Spleen (tissue), 7 donors: ENCODE data around the gene SMO.

ENCODE experiments used
- CTCF ChIP-seq, 11 experiments: fragments of 200-600 bp in 7 of 11; fragments of 450-650 bp in 4 of 11; sonication (generic) in 4 of 11; IDR thresholded peaks in 8 of 11; conservative IDR thresholded peaks in 3 of 11; 1 replicate in 7 of 11; 2 replicates in 4 of 11; pipeline versions ENCODE4 v1.4.0 to v1.8.0; 2016 to 2021; ENCODE audit warnings: antibody characterized with exemption in 11 of 11, inconsistent platforms in 4 of 11, mild to moderate bottlenecking in 1 of 11
- POLR2A ChIP-seq, 3 donors: fragments of 450-650 bp; IDR thresholded peaks; one replicate each; pipeline ENCODE4 v1.5.1; 2017; ENCODE audit warnings: antibody characterized with exemption in 3 of 3, mild to moderate bottlenecking in 1 of 3
- POLR2AphosphoS5 ChIP-seq, 3 donors: sonication (generic); formaldehyde crosslinking; IDR thresholded peaks; one replicate each; pipeline ENCODE4 v1.5.1; 2017; ENCODE audit warnings: antibody characterized with exemption in 3 of 3
- donor health status: DM: no; HTN: no; CAD: no; lungs with moderate emphysema.
- donor health status: DM: no; HTN: no; CAD: no.
- donor health status: DM: no; HTN: no; CAD: no.

- TF ChIP-seq CTCF (IDR thresholded peaks at IDR 0.05 in 8 of 11, conservative IDR thresholded peaks at IDR 0.05 in 3 of 11) (no peak), POLR2A (IDR thresholded peaks at IDR 0.05) (no peak), POLR2AphosphoS5 (IDR thresholded peaks at IDR 0.05) (peak; percentile 50 to 76 (median 61))
Measured at GRCh38 chr7:129144095-129144833, 44.2 kb upstream of the SMO start, which contains the start of gene TSPAN33.
